MM.1S (cell line): ENCODE measurements around the gene STON2.

Experiments used
- DNase-seq: peaks from one replicate; pipeline ENCODE4 v3.0.0-alpha.2; 2015
- H2AFZ ChIP-seq: fragments of 300-600 bp; sonication (generic); 2 replicates; pipeline ENCODE4 v1.6.0; 2016; ENCODE audit warnings: antibody characterized with exemption, low read length
- H3F3A ChIP-seq: fragments of 300-600 bp; sonication (generic); 2 replicates; pipeline ENCODE4 v1.6.1; 2016; ENCODE audit warnings: mild to moderate bottlenecking, antibody characterized with exemption, low read length, moderate library complexity, mixed read lengths; ENCODE audit not compliant: insufficient read depth
- H3K27ac ChIP-seq: fragments of 300-600 bp; sonication (generic); 2 replicates; pipeline ENCODE4 v1.5.1; 2016; ENCODE audit warnings: mild to moderate bottlenecking, low read length
- H3K27me3 ChIP-seq: fragments of 300-600 bp; sonication (generic); replicated peaks from 2 replicates; pipeline ENCODE4 v1.6.0; 2016; ENCODE audit warnings: low read length; ENCODE audit not compliant: insufficient read depth
- H3K36me3 ChIP-seq: fragments of 300-600 bp; sonication (generic); replicated peaks from 2 replicates; pipeline ENCODE4 v1.6.1; 2016; ENCODE audit warnings: mild to moderate bottlenecking, low read length, mixed read lengths; ENCODE audit not compliant: insufficient read depth
- H3K4me1 ChIP-seq: fragments of 300-600 bp; sonication (generic); 2 replicates; pipeline ENCODE4 v1.6.1; 2016; ENCODE audit warnings: low read length, mixed read lengths
- H3K4me2 ChIP-seq: fragments of 300-600 bp; sonication (generic); 2 replicates; pipeline ENCODE4 v1.6.0; 2016; ENCODE audit warnings: low read depth, low read length
- H3K4me3 ChIP-seq: fragments of 300-600 bp; sonication (generic); 2 replicates; pipeline ENCODE4 v1.5.1; 2016; ENCODE audit warnings: low read length, mixed read lengths
- H3K79me2 ChIP-seq: fragments of 300-600 bp; sonication (generic); 2 replicates; pipeline ENCODE4 v1.6.1; 2016; ENCODE audit warnings: mixed run types, low read length, mixed read lengths
- H3K9ac ChIP-seq: fragments of 300-600 bp; sonication (generic); 2 replicates; pipeline ENCODE4 v1.6.1; 2016; ENCODE audit warnings: low read length, mixed read lengths
- H3K9me2 ChIP-seq: fragments of 300-600 bp; sonication (generic); replicated peaks from 2 replicates; pipeline ENCODE4 v1.6.1; 2016; ENCODE audit warnings: mild to moderate bottlenecking, low read length, mixed read lengths; ENCODE audit not compliant: insufficient read depth
- H3K9me3 ChIP-seq: fragments of 300-600 bp; sonication (generic); replicated peaks from 2 replicates; pipeline ENCODE4 v1.6.1; 2016; ENCODE audit warnings: mild to moderate bottlenecking, low read length, mixed read lengths; ENCODE audit not compliant: insufficient read depth
- H4K20me1 ChIP-seq: fragments of 300-600 bp; sonication (generic); 2 replicates; pipeline ENCODE4 v1.6.1; 2016; ENCODE audit warnings: mild to moderate bottlenecking, low read length, moderate library complexity, mixed read lengths; ENCODE audit not compliant: insufficient read depth
- EZH2 ChIP-seq: fragments of 300-600 bp; sonication (generic); optimal IDR thresholded peaks from 2 replicates; pipeline ENCODE3; 2017; ENCODE audit warnings: low read depth, mild to moderate bottlenecking, antibody characterized with exemption, low read length, mixed read lengths
- EZH2phosphoT487 ChIP-seq: fragments of 300-600 bp; sonication (generic); IDR thresholded peaks from 2 replicates; pipeline ENCODE4 v1.6.1; 2018; ENCODE audit warnings: antibody characterized with exemption, low read length
- TF ChIP-seq, protein P1 (sequence below): fragments of 300-600 bp; sonication (generic); IDR thresholded peaks from 2 replicates; pipeline ENCODE4 v1.5.1; 2016; ENCODE audit warnings: antibody characterized with exemption, low read length, mixed read lengths

STON2 gene

GRCh38 chr14:81342850-81343580, 57.1 kb downstream of the STON2 start:
- Histone ChIP-seq H3K9ac (no peak overlapping the region), H3K27me3 (no peaks in the 10 kb centered on the region), H2AFZ (no peak overlapping the region), H3K79me2 (peaks cover 15% of the 10 kb centered on the region), H3K4me1 (no peaks in the 10 kb centered on the region), H3K4me3 (no peak overlapping the region), H3K27ac (no peak overlapping the region), H3K9me2 (no peaks in the 10 kb centered on the region), H3F3A (no peaks in the 10 kb centered on the region), H3K36me3 (no peaks in the 10 kb centered on the region), H3K9me3 (no peaks in the 10 kb centered on the region), H4K20me1 (no peaks in the 10 kb centered on the region), H3K4me2 (no peak overlapping the region)
- no peak for DNase-seq
- TF ChIP-seq, protein P1, sequence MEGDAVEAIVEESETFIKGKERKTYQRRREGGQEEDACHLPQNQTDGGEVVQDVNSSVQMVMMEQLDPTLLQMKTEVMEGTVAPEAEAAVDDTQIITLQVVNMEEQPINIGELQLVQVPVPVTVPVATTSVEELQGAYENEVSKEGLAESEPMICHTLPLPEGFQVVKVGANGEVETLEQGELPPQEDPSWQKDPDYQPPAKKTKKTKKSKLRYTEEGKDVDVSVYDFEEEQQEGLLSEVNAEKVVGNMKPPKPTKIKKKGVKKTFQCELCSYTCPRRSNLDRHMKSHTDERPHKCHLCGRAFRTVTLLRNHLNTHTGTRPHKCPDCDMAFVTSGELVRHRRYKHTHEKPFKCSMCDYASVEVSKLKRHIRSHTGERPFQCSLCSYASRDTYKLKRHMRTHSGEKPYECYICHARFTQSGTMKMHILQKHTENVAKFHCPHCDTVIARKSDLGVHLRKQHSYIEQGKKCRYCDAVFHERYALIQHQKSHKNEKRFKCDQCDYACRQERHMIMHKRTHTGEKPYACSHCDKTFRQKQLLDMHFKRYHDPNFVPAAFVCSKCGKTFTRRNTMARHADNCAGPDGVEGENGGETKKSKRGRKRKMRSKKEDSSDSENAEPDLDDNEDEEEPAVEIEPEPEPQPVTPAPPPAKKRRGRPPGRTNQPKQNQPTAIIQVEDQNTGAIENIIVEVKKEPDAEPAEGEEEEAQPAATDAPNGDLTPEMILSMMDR: no peak
- no peak for TF ChIP-seq EZH2
- TF ChIP-seq EZH2phosphoT487: no peak

- H4K20me1 ChIP-seq: no peaks in the 10 kb centered on the region
- no peak for DNase-seq
- no peaks in the 10 kb centered on the region for H3K9me2 ChIP-seq
- no peak overlapping the region for H3K4me3 ChIP-seq
- no peak overlapping the region for H3K4me2 ChIP-seq
- no peaks in the 10 kb centered on the region for H3K27me3 ChIP-seq
- no peaks in the 10 kb centered on the region for H3K36me3 ChIP-seq
- H3F3A ChIP-seq: no peaks in the 10 kb centered on the region
- H3K9ac ChIP-seq: no peak overlapping the region
- no peaks in the 10 kb centered on the region for H3K4me1 ChIP-seq
- H3K79me2 ChIP-seq: peaks cover 15% of the 10 kb centered on the region
- no peak overlapping the region for H2AFZ ChIP-seq
- H3K9me3 ChIP-seq: no peaks in the 10 kb centered on the region
- TF ChIP-seq EZH2: no peak
- TF ChIP-seq, protein P1: no peak
- TF ChIP-seq EZH2phosphoT487: no peak
- H3K27ac ChIP-seq: no peak overlapping the region
Observed at GRCh38 chr14:81341781-81342180, 58.3 kb downstream of the STON2 start.

DNA sequence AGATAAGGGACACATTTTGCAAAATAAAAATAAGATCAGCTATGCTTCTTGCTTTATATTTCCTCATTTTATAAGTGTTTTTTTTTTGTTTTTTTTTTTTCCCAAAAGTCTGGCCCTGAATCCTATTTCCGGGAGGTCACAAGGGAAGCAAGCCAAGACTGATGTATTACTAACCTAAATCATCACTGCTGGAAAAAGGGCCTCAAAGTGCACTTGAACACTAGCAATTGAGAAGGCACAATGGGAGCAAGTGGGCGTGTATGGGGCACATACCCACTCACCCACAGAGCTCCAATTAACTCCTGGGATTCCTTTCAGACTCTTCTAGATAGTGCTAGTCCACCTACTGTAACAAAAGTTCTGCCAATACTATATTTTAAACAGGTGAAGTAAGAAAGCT, 58.8 kb downstream of the STON2 start:
- H3K4me1 ChIP-seq: no peaks in the 10 kb centered on the region
- H3K79me2 ChIP-seq: peaks cover 15% of the 10 kb centered on the region; the same call in 1 of the 2 replicates
- no peaks in the 10 kb centered on the region for H3K9me2 ChIP-seq
- no peaks in the 10 kb centered on the region for H4K20me1 ChIP-seq
- no peak overlapping the region for H3K4me2 ChIP-seq
- no peak for DNase-seq
- no peaks in the 10 kb centered on the region for H3K36me3 ChIP-seq
- no peak overlapping the region for H3K4me3 ChIP-seq
- no peaks in the 10 kb centered on the region for H3K27me3 ChIP-seq
- H2AFZ ChIP-seq: no peak overlapping the region
- no peaks in the 10 kb centered on the region for H3F3A ChIP-seq
- no peaks in the 10 kb centered on the region for H3K9me3 ChIP-seq
- H3K27ac ChIP-seq: no peak overlapping the region
- H3K9ac ChIP-seq: no peak overlapping the region
- TF ChIP-seq EZH2phosphoT487 (no peak), EZH2 (no peak)
- TF ChIP-seq, protein P1: no peak
